ENCODE data around the gene TMEM154. TPM values are rescaled to one million over a fixed set of nuclear protein-coding genes. Genes with fewer than 3 reads are reported as not detected.

Gene TMEM154
- total RNA-seq, 4 donors from 2014 or later = 0.44 to 1.8 (median 1.1) TPM

- Histone ChIP-seq H3K9me3 (no peaks in the 10 kb centered on the region), H3K36me3 (no peaks in the 10 kb centered on the region), H3K4me1 (no peaks in the 10 kb centered on the region), H3K4me3 (no peak overlapping the region), H3K27me3 (no peaks in the 10 kb centered on the region), H3K27ac (no peak overlapping the region)
- no peak for DNase-seq (ENCODE audit: low spot score in 2 of 2)
- no peak for TF ChIP-seq CTCF (IDR thresholded peaks at IDR 0.05)
- TF ChIP-seq POLR2A (IDR thresholded peaks at IDR 0.05) = no peak
- no peak for TF ChIP-seq EP300 (IDR thresholded peaks at IDR 0.05)
- 27 to 28% methylated on average over 1 of the region's 1 CpG for WGBS, 2 donors
Measured at GRCh38 chr4:152599636-152600035, 80.2 kb downstream of the TMEM154 start.

- Histone ChIP-seq H3K4me3 (no peak overlapping the region), H3K4me1 (no peaks in the 10 kb centered on the region), H3K36me3 (no peaks in the 10 kb centered on the region), H3K9me3 (no peaks in the 10 kb centered on the region), H3K27ac (no peak overlapping the region), H3K27me3 (no peaks in the 10 kb centered on the region)
- WGBS, 2 donors = 69 to 80% methylated on average over 6 of the region's 6 CpGs
- no peak for DNase-seq (ENCODE audit: low spot score in 2 of 2)
- TF ChIP-seq CTCF (IDR thresholded peaks at IDR 0.05) (no peak), POLR2A (IDR thresholded peaks at IDR 0.05) (no peak), EP300 (IDR thresholded peaks at IDR 0.05) (no peak)
Measured at GRCh38 chr4:152599095-152599494, 80.7 kb downstream of the TMEM154 start.

- no peak for TF ChIP-seq POLR2A (IDR thresholded peaks at IDR 0.05)
- TF ChIP-seq CTCF (IDR thresholded peaks at IDR 0.05) = no peak
- TF ChIP-seq EP300 (IDR thresholded peaks at IDR 0.05) = no peak
- H3K36me3 ChIP-seq = no peaks in the 10 kb centered on the region
- no peak overlapping the region for H3K27ac ChIP-seq
- no peaks in the 10 kb centered on the region for H3K9me3 ChIP-seq
- WGBS, 2 donors = 81 to 84% methylated on average over 2 of the region's 2 CpGs
- DNase-seq (ENCODE audit: low spot score in 2 of 2) = no peak
- no peaks in the 10 kb centered on the region for H3K4me1 ChIP-seq
- H3K4me3 ChIP-seq = no peak overlapping the region
- no peaks in the 10 kb centered on the region for H3K27me3 ChIP-seq
Measured at GRCh38 chr4:152598454-152598853, 81.3 kb downstream of the TMEM154 start.

- no peaks in the 10 kb centered on the region for H3K36me3 ChIP-seq
- H3K4me1 ChIP-seq = peaks cover 0 to 16% (median 7%) of the 10 kb centered on the region in 4 donors
Measured at GRCh38 chr4:152594978-152595925, 84.5 kb downstream of the TMEM154 start.

More at GRCh38 chr4:152594978-152595925, 84.5 kb downstream of the TMEM154 start:
- DNase-seq (ENCODE audit: low spot score in 2 of 2) = no peak
- H3K27ac ChIP-seq = no peak overlapping the region
- H3K4me3 ChIP-seq = no peak overlapping the region
- WGBS, 2 donors = 34 to 40% methylated on average over 11 of the region's 11 CpGs
- no peaks in the 10 kb centered on the region for H3K9me3 ChIP-seq
- no peaks in the 10 kb centered on the region for H3K27me3 ChIP-seq
- TF ChIP-seq EP300 (IDR thresholded peaks at IDR 0.05) = no peak
- TF ChIP-seq CTCF (IDR thresholded peaks at IDR 0.05) = no peak
- TF ChIP-seq POLR2A (IDR thresholded peaks at IDR 0.05) = no peak

Data from tibial nerve (tissue), 4 donors.